Activated CD4-positive, alpha-beta T cell treated with anti-CD3 and anti-CD28 coated beads, Interleukin-2, amount 10 ng/mL, durations not matched to agents 7 days and 5 days (primary cell): Measurements from ENCODE around the gene FAM240A. TPM values are rescaled to one million over a fixed set of nuclear protein-coding genes. Genes with fewer than 3 reads are reported as not detected.

Experiments used
- CTCF ChIA-PET: fragments of 350-600 bp; sonication (Branson Sonifier 250); formaldehyde crosslinking; loops from one replicate; lab custom pipeline; 2021; ENCODE audit warnings: antibody characterized with exemption; lab: Charles Lee
- POLR2A ChIA-PET: fragments of 350-600 bp; sonication (Branson Sonifier 250); formaldehyde crosslinking; loops from one replicate; lab custom pipeline; 2021; ENCODE audit warnings: antibody characterized with exemption; lab: Charles Lee
- DNase-seq: peaks from one replicate; pipeline ENCODE4 v3.0.0-alpha.2; 2020
- H3K27ac Mint-ChIP-seq: one replicate; pipeline ENCODE4 v1.8.0; 2021; ENCODE audit warnings: mild to moderate bottlenecking, moderate library complexity, mixed read lengths
- H3K27me3 Mint-ChIP-seq: one replicate; pipeline ENCODE4 v1.8.0; 2021; ENCODE audit warnings: mixed read lengths
- H3K36me3 Mint-ChIP-seq: one replicate; pipeline ENCODE4 v1.8.0; 2021; ENCODE audit warnings: low read depth, mixed read lengths
- H3K4me1 Mint-ChIP-seq: one replicate; pipeline ENCODE4 v1.8.0; 2021; ENCODE audit warnings: mixed read lengths
- H3K4me3 Mint-ChIP-seq: one replicate; pipeline ENCODE4 v1.8.0; 2021; ENCODE audit warnings: mild to moderate bottlenecking, moderate library complexity, mixed read lengths
- H3K9me3 Mint-ChIP-seq: one replicate; pipeline ENCODE4 v1.8.0; 2021; ENCODE audit warnings: mixed read lengths
- total RNA-seq, 2 experiments: library from RNA; stranded (reverse); gene quantifications; one replicate each; pipeline ENCODE4 v1.2.3, GENCODE V29; 2021

The FAM240A gene
- total RNA-seq, 2 experiments from 2014 or later, result not detected

DNA sequence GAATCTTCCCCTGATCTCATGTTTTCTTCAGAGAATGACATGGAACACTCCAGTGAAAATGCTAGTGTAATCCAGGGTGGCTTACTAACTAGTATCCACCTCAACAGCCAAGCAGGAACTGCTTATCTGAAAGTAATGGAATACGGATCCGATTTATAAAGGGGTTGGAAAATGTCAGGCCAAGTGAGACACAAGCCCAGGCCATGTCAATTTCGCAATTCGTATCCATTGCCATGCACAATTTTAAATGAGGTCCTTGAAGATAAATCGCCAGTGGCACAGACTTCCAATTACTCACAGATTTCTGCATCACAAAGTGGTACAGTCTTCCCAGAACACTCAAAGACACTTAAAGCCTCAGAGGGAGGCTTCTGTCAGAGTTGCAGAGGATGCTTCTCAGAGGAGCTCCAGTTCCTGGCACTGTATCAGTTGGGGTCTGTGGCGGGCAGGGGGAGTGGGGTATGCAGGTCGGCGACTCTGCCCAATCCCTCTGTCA, 16.5 kb upstream of the FAM240A start:
- ChIA-PET POLR2A (no interaction called here), CTCF (no interaction called here)
- no peaks in the 10 kb centered on the region for H3K36me3 Mint-ChIP-seq
- no peaks in the 10 kb centered on the region for H3K4me1 Mint-ChIP-seq
- no peaks in the 10 kb centered on the region for H3K9me3 Mint-ChIP-seq
- H3K27me3 Mint-ChIP-seq, result peaks cover 10% of the 10 kb centered on the region
- no peak overlapping the region for H3K4me3 Mint-ChIP-seq
- DNase-seq, result no peak
- no peak overlapping the region for H3K27ac Mint-ChIP-seq

DNA sequence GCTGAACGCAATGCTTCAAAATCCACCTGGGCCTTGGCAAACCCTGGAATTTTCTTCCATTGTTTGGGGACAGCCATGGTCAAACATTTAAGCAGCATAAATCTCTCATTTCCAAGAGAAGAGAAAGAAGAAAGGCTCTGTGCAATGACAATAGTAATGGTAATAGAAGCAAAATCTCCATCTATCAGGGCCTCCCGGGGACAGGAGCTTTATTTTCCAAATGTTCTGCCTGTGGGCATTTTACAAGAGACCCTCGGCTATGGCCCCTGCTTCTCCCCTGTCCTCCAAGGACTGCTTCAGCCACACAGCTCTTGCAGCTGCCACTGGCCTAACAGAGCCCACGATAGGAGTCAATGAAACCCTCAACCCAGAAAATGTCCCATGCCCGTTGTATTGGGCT, 12.7 kb upstream of the FAM240A start:
- Mint-ChIP-seq H3K4me3 (no peak overlapping the region), H3K27ac (no peak overlapping the region), H3K27me3 (peaks cover 3% of the 10 kb centered on the region), H3K36me3 (no peaks in the 10 kb centered on the region), H3K9me3 (no peaks in the 10 kb centered on the region), H3K4me1 (no peaks in the 10 kb centered on the region)
- ChIA-PET POLR2A (no interaction called here), CTCF (interaction anchor here (0.6 to 1.3 kb wide), 2 partner anchors 111 to 253 kb away, joined by 3 read pairs; no protein-coding TSS in a partner anchor)
- DNase-seq, result no peak

DNA sequence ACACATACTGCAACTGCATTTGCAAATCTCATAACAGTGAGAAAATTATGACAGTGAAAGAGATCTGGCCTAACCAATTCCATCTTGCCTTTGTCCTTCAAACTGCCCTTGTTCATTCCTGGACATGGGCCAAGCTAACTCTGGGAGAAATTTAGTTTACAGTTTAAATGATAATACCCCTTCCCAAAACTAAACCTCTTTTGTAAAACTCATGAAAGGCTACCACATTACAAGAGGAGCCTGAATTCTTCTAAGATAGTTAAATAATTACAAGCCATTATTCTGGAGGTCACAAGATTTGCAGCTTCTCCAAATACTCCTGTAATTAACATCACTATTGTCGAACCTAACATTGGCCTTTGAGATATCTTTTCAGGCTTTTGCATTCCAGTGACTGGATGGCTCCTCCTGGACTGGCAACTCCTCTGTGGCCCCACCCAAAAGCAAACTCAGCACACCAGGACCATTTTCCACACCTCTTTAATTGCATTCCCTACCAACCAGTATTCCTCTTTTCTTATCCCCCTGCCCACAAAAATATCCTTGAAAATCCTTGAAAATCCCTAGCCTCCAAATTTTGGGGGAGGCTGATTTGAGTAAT, 8.8 kb upstream of the FAM240A start:
- H3K27ac Mint-ChIP-seq, result no peak overlapping the region
- no peak for DNase-seq
- CTCF ChIA-PET, result interaction anchor here (0.8 to 1.3 kb wide), 2 partner anchors 9 to 115 kb away, joined by 3 to 5 read pairs; no protein-coding TSS in a partner anchor
- H3K36me3 Mint-ChIP-seq, result no peaks in the 10 kb centered on the region
- no peaks in the 10 kb centered on the region for H3K4me1 Mint-ChIP-seq
- no peak overlapping the region for H3K4me3 Mint-ChIP-seq
- H3K9me3 Mint-ChIP-seq, result no peaks in the 10 kb centered on the region
- POLR2A ChIA-PET, result no interaction called here
- peaks cover 3% of the 10 kb centered on the region for H3K27me3 Mint-ChIP-seq

DNA sequence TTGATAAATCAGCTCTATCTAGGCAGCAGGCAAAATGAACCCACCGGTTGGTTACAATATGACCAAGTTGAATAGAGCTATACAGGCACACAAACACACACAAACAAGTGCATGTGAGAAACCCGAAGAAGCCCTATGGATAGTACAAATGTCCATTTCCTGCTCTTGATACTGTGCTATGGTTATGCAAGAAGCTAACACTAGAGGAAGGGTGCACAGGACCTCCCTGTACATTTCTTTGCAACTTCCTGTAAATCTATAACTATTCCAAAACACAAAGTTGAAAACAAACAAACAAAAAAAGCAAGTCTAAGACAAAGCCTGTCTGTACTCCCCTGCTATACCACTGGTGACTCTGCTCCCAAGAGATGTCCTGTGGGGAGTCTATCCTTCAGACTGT, 8.2 kb upstream of the FAM240A start:
- Mint-ChIP-seq H3K4me3 (no peak overlapping the region), H3K9me3 (no peaks in the 10 kb centered on the region), H3K27me3 (peaks cover 3% of the 10 kb centered on the region), H3K4me1 (no peaks in the 10 kb centered on the region), H3K27ac (no peak overlapping the region), H3K36me3 (no peaks in the 10 kb centered on the region)
- CTCF ChIA-PET, result interaction anchor here (0.8 to 1.3 kb wide), 3 partner anchors 10 to 116 kb away, joined by 3 to 5 read pairs (median 3); no protein-coding TSS in a partner anchor
- no peak for DNase-seq
- POLR2A ChIA-PET, result no interaction called here

DNA sequence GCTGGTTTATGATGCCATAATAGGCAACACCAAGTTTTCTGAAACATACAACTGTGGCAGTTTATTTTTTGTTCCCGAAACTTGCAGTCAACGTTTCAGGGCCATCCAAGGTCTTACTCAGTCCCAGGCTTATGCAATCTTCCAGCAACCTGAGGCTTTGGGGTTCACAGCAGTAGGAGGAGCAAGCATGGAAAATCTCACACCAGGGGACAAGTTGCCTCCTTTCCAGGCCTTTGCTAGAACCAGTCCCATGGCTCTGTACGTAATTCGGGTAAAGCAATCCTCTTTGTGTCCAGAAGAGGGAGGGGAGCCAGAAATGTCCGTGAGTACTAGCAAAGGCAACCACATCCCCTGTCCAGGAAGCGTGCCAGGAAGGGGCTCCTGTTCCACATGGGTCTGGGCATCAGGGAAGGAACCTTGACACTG, 4.7 kb upstream of the FAM240A start:
- ChIA-PET CTCF (interaction anchor here (0.7 to 2.0 kb wide), 3 partner anchors 22 to 126 kb away, joined by 3 to 5 read pairs (median 5); no protein-coding TSS in a partner anchor), POLR2A (no interaction called here)
- no peaks in the 10 kb centered on the region for H3K36me3 Mint-ChIP-seq
- no peak overlapping the region for H3K27ac Mint-ChIP-seq
- H3K4me1 Mint-ChIP-seq, result no peaks in the 10 kb centered on the region
- no peaks in the 10 kb centered on the region for H3K9me3 Mint-ChIP-seq
- no peak for DNase-seq
- peaks cover 12% of the 10 kb centered on the region for H3K27me3 Mint-ChIP-seq
- no peak overlapping the region for H3K4me3 Mint-ChIP-seq

DNA sequence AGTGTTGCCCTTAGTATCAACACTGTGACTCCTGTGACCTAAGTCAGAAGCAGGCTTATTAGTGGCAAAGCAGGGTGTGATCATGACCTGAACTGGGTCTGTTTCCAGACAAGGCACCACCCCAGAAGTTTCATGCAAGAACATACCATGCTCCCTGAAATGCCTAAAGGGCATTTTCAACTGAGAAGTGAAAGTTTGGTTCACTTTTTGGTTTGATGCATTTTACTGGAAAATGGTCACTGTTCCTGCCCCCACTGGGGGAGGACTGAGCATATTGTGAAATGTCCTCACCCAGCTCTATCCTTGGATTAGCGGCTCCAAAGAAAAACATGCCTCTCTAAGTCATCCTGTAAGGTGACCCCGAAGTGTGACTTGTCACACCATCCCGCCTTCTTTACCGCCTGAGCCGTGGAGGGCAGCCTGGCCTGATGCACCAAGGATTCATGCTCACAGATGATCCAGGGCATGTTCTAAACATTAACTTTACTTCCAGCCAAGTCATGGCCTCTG, 3.1 kb upstream of the FAM240A start:
- H3K27ac Mint-ChIP-seq, result no peak overlapping the region
- no peak overlapping the region for H3K4me3 Mint-ChIP-seq
- ChIA-PET POLR2A (no interaction called here), CTCF (interaction anchor here (0.6 kb wide), 1 partner anchor 120 kb away, joined by 4 read pairs; no protein-coding TSS in a partner anchor)
- no peaks in the 10 kb centered on the region for H3K36me3 Mint-ChIP-seq
- H3K27me3 Mint-ChIP-seq, result peaks cover 15% of the 10 kb centered on the region
- H3K9me3 Mint-ChIP-seq, result no peaks in the 10 kb centered on the region
- no peaks in the 10 kb centered on the region for H3K4me1 Mint-ChIP-seq
- no peak for DNase-seq

DNA sequence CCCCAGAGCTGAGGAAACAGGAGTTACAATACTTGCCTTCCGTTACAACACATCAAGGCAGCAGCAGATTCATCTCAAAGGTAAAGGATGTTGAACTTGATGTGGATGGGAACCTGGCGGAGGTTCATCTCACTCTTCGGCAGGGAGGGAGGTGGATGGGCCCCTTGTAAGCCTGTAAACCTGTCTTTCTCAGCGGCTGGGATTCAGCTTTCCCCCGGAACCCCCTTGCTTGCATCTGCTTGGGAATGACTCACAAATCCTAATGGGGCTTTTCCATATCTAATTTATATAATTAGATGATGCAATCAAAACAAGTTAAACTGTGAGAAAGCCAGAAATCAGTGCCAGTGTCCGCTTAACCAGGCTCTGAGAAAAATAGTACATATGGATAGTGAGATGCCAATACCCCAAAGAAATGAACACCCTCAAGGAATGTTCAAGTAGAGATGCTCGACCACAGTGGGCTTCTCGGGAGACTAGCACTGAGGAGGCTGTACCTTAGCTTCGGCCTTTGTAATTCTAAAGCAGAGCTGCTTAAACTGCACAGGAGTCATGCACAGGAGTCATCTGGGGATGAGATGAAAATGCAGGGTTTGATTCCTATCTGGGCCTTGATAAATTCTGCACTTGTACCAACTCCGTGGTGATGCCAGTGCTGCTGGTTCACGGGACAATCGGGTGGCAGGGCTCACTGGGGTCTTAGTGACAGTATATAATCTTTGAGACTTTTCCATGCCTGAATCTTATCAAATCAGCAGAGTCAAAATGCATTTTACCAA, 2.2 kb upstream of the FAM240A start:
- no peaks in the 10 kb centered on the region for H3K36me3 Mint-ChIP-seq
- no peaks in the 10 kb centered on the region for H3K9me3 Mint-ChIP-seq
- peaks cover 16% of the 10 kb centered on the region for H3K27me3 Mint-ChIP-seq
- H3K4me3 Mint-ChIP-seq, result no peak overlapping the region
- no peaks in the 10 kb centered on the region for H3K4me1 Mint-ChIP-seq
- ChIA-PET POLR2A (no interaction called here), CTCF (interaction anchor here (0.6 kb wide), 1 partner anchor 121 kb away, joined by 4 read pairs; no protein-coding TSS in a partner anchor)
- no peak overlapping the region for H3K27ac Mint-ChIP-seq
- no peak for DNase-seq

DNA sequence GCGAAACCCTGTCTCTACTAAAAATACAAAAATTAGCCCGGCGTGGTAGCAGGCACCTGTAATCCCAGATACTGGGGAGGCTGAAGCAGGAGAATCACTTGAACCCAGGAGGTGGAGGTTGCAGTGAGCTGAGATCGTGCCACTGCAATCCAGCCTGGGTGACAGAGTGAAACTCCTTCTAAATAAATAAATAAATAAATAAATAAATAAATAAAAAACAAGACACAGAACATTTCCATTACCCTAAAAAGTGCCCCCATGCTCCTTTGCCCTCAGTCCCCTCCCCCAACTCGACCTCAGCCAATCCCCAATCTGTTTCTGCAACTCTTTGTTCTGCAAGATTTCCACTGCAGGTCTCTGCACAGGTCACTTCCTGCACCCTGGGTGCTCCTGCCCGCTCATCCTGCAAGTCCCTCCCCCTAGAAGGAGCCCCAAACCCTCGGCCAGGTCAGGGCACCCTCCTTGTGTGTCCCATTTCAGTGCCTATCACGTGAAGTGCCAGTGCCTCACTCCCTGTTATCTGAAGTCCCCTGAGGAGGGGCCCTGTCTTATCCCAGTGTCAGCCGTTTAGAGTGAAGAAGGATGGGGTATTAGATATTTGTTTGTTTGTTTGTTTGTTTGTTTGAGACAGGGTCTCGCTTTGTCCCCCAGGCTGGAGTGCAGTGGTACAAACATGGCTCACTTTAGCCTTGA, 1.1 kb downstream of the FAM240A start:
- H3K9me3 Mint-ChIP-seq, result no peaks in the 10 kb centered on the region
- no peak for DNase-seq

DNA sequence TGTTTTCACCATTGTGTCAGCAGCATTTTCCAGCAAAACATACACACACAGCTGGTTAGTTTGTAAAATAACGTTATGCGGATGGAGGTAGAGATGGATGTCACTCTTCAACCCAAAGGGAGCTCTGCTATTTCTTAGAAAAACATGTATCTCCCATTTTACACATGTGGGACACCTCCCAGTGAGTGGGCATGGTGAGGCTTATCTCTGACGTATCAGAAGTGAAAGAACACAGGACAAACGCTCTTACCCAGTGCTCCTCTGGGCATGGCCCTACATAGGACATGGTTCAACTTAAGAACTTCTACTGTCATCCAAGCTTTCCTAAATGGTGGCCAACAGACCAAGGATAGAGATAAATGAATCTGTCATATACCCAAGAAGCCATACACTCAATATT, 2.1 kb downstream of the FAM240A start:
- peaks cover 39% of the 10 kb centered on the region for H3K27me3 Mint-ChIP-seq
- POLR2A ChIA-PET, result no interaction called here
- DNase-seq, result no peak
- H3K36me3 Mint-ChIP-seq, result no peaks in the 10 kb centered on the region
- no peak overlapping the region for H3K4me3 Mint-ChIP-seq
- no peaks in the 10 kb centered on the region for H3K9me3 Mint-ChIP-seq
- no peak overlapping the region for H3K27ac Mint-ChIP-seq
- no peaks in the 10 kb centered on the region for H3K4me1 Mint-ChIP-seq
- CTCF ChIA-PET, result interaction anchor here (1.9 kb wide), 1 partner anchor 15 kb away, joined by 4 read pairs; no protein-coding TSS in a partner anchor

More for the DNA sequence above, 1.1 kb downstream of the FAM240A start:
- Mint-ChIP-seq H3K4me1 (no peaks in the 10 kb centered on the region), H3K27me3 (peaks cover 34% of the 10 kb centered on the region), H3K27ac (no peak overlapping the region), H3K4me3 (no peak overlapping the region), H3K36me3 (no peaks in the 10 kb centered on the region)
- CTCF ChIA-PET, result interaction anchor here (1.9 kb wide), 1 partner anchor 16 kb away, joined by 4 read pairs; no protein-coding TSS in a partner anchor
- POLR2A ChIA-PET, result no interaction called here

DNA sequence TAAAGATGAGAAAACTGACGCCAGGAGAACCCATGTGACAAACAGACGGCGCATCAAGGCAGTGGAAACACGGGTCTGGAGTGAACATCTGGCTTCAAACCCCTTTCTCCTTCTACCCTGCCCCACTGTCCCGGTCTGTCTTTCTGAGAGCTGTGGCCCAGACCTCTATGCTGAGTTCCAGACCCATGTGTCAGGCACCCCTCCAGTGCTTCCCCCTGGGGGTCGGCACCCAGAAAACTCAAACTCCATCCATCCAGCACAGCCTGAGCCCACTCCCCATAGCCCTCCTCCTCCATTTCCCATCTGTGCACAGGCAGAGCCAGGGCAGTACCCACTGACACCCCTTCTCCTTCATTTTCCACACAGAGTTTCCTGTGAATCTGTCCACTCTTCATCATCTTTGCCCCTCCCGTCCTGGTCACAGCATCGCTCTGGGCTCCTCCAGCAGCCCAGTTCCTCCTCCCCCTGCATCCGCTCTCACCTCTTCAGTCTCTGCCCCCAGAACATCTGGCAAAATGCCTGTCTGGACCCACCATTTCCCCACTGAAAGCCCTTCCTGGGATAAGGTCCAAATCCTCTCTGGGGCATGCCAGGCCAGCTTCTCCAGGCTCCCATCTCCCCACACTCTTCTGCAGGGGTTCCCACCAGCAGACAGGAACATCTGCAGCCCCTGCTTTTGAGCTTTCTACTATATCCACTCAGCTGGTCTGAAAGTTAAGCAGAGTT, 2.9 kb downstream of the FAM240A start:
- Mint-ChIP-seq H3K27ac (no peak overlapping the region), H3K9me3 (no peaks in the 10 kb centered on the region), H3K4me3 (no peak overlapping the region), H3K36me3 (no peaks in the 10 kb centered on the region), H3K4me1 (no peaks in the 10 kb centered on the region), H3K27me3 (peaks cover 42% of the 10 kb centered on the region)
- ChIA-PET CTCF (interaction anchor here (0.9 to 1.9 kb wide), 2 partner anchors 15 to 127 kb away, joined by 3 to 4 read pairs; no protein-coding TSS in a partner anchor), POLR2A (no interaction called here)
- no peak for DNase-seq

DNA sequence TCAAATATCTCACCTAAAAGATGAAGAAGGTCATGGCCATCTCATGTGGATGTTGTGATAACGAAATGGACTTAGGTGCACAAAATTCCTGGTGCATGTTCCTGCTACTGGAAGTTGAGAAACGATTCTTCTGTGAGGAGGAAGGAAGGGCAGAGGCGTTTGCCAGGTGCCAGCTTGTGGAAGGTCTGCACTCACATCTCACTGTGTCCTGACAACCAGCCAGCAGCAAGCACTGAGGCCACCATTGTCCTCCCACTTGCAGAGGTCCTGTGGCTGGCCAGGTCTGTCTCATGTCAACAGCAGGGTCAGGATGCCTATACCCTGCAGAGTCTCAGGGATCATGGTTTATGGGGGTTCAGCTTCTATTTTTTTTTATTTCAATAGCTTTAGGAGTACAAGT, 3.7 kb downstream of the FAM240A start:
- Mint-ChIP-seq H3K27ac (no peak overlapping the region), H3K27me3 (peaks cover 46% of the 10 kb centered on the region), H3K36me3 (no peaks in the 10 kb centered on the region), H3K4me1 (no peaks in the 10 kb centered on the region), H3K4me3 (no peak overlapping the region), H3K9me3 (no peaks in the 10 kb centered on the region)
- POLR2A ChIA-PET, result no interaction called here
- CTCF ChIA-PET, result interaction anchor here (0.5 to 0.9 kb wide), 2 partner anchors 127 to 357 kb away, joined by 3 read pairs; no protein-coding TSS in a partner anchor
- no peak for DNase-seq

DNA sequence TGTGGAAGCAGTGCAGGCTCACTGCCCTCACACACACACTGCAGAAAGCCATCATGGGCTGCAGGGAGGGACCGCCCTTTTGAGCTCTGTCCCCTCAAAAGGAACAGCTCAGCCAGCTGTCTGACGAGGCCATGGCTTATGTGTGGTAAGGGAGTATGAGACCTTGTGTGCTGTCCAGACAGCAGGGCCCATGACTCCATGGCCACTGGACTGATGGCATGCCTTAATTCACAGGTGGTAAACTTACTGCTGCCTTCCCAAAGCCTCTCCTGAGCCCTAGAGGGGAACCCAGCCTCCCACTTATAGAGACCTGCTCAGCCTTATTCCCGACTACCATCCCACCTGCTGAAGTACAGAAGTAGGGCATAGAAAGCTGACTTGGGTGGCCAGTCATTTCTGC, 5.6 kb downstream of the FAM240A start:
- CTCF ChIA-PET, result interaction anchor here (2.8 kb wide), 1 partner anchor 11 kb away, joined by 11 read pairs; no protein-coding TSS in a partner anchor
- DNase-seq, result no peak
- POLR2A ChIA-PET, result no interaction called here
- Mint-ChIP-seq H3K4me3 (no peak overlapping the region), H3K27ac (no peak overlapping the region), H3K27me3 (peaks cover 47% of the 10 kb centered on the region), H3K9me3 (no peaks in the 10 kb centered on the region), H3K4me1 (no peaks in the 10 kb centered on the region), H3K36me3 (no peaks in the 10 kb centered on the region)
